Measurements from ENCODE around the gene NPFFR1. TPM values are rescaled to one million over a fixed set of nuclear protein-coding genes. Genes with fewer than 3 reads are reported as not detected.
A peak's percentile ranks its signal among the peaks of the same experiment; 100 is the strongest.

The NPFFR1 gene
- total and polyA plus RNA-seq, 10 donors: under 0.01 to 0.63 (median 0.09) TPM; not detected in 2

- intact Hi-C loops (cut with DNase I; ENCODE audit: low total_unique reads): no loop called here
- Histone ChIP-seq H3K9me3 (no peaks in the 10 kb centered on the region), H3K27me3 (replicated peaks in 1 of 7) (no peaks in the 10 kb centered on the region), H3K4me1 (peaks cover 0 to 18% (median 13%) of the 10 kb centered on the region in 6 donors), H3K36me3 (no peaks in the 10 kb centered on the region), H3K4me3 (no peak overlapping the region), H3K27ac (no peak overlapping the region)
- TF ChIP-seq POLR2AphosphoS5 (IDR thresholded peaks at IDR 0.05) (no peak), POLR2A (IDR thresholded peaks at IDR 0.05) (no peak)
- TF ChIP-seq, protein P1, sequence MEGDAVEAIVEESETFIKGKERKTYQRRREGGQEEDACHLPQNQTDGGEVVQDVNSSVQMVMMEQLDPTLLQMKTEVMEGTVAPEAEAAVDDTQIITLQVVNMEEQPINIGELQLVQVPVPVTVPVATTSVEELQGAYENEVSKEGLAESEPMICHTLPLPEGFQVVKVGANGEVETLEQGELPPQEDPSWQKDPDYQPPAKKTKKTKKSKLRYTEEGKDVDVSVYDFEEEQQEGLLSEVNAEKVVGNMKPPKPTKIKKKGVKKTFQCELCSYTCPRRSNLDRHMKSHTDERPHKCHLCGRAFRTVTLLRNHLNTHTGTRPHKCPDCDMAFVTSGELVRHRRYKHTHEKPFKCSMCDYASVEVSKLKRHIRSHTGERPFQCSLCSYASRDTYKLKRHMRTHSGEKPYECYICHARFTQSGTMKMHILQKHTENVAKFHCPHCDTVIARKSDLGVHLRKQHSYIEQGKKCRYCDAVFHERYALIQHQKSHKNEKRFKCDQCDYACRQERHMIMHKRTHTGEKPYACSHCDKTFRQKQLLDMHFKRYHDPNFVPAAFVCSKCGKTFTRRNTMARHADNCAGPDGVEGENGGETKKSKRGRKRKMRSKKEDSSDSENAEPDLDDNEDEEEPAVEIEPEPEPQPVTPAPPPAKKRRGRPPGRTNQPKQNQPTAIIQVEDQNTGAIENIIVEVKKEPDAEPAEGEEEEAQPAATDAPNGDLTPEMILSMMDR (IDR thresholded peaks at IDR 0.05 in 8 of 11, conservative IDR thresholded peaks at IDR 0.05 in 3 of 11): no peak
- 93 to 98% (median 96%) methylated on average over 3 of the region's 3 CpGs for WGBS, 5 donors
- DNase-seq: peak; percentile 12
Observed at GRCh38 chr10:70311698-70312097, 27.9 kb upstream of the NPFFR1 start.

DNA sequence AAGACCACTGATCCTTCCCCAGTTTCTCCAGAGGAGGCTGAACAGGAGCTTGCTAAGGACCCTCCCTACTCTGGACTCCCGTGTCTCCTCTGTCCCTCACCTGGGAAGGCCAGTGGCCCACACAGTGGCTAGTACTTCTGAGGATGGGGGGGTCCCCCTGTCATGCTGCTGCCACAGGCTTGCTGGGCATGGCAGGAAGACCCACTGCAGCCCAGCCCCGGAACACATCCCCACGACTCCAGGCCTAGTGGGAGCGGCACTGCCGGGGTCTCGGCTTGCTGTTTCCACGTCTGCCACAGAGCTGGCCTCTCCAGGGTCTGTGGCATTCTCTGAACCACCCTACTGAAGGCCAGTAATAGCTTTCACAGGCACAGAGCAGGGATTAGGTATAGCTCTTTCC, 25.9 kb upstream of the NPFFR1 start:
- TF ChIP-seq POLR2AphosphoS5 (IDR thresholded peaks at IDR 0.05) (no peak), POLR2A (IDR thresholded peaks at IDR 0.05) (no peak)
- TF ChIP-seq, protein P1 (IDR thresholded peaks at IDR 0.05 in 8 of 11, conservative IDR thresholded peaks at IDR 0.05 in 3 of 11): no peak
- intact Hi-C loops (cut with DNase I; ENCODE audit: low total_unique reads): no loop called here
- no peaks in the 10 kb centered on the region for H3K9me3 ChIP-seq
- H3K4me1 ChIP-seq: peaks cover 0 to 10% (median 4%) of the 10 kb centered on the region in 6 donors
- no peaks in the 10 kb centered on the region for H3K27me3 ChIP-seq (replicated peaks in 1 of 7)
- 95 to 100% (median 98%) methylated on average over 1 to 7 of the region's 7 CpGs for WGBS, 5 donors
- no peak for DNase-seq
- H3K27ac ChIP-seq: no peak overlapping the region
- no peak overlapping the region for H3K4me3 ChIP-seq
- no peaks in the 10 kb centered on the region for H3K36me3 ChIP-seq

GRCh38 chr10:70308121-70309060, 24.6 kb upstream of the NPFFR1 start:
- Histone ChIP-seq H3K9me3 (no peaks in the 10 kb centered on the region), H3K4me3 (no peak overlapping the region), H3K36me3 (no peaks in the 10 kb centered on the region), H3K4me1 (peaks cover 0 to 14% (median 4%) of the 10 kb centered on the region in 6 donors), H3K27ac (no peak overlapping the region), H3K27me3 (replicated peaks in 1 of 7) (no peaks in the 10 kb centered on the region)
- 74 to 89% (median 82%) methylated on average over 18 to 19 of the region's 19 CpGs for WGBS, 5 donors
- TF ChIP-seq POLR2A (IDR thresholded peaks at IDR 0.05): no peak
- TF ChIP-seq, protein P1 (IDR thresholded peaks at IDR 0.05 in 8 of 11, conservative IDR thresholded peaks at IDR 0.05 in 3 of 11): no peak
- TF ChIP-seq POLR2AphosphoS5 (IDR thresholded peaks at IDR 0.05): no peak
- no peak for DNase-seq
- intact Hi-C loops (cut with DNase I; ENCODE audit: low total_unique reads): no loop called here

- Histone ChIP-seq H3K4me3 (no peak overlapping the region), H3K27ac (no peak overlapping the region), H3K27me3 (replicated peaks in 1 of 7) (no peaks in the 10 kb centered on the region), H3K9me3 (no peaks in the 10 kb centered on the region), H3K36me3 (no peaks in the 10 kb centered on the region), H3K4me1 (peaks cover 0 to 28% (median 5%) of the 10 kb centered on the region in 6 donors)
- WGBS, 5 donors: 87 to 92% (median 90%) methylated on average over 5 of the region's 5 CpGs
- intact Hi-C loops (cut with DNase I; ENCODE audit: low total_unique reads): no loop called here
- no peak for TF ChIP-seq POLR2A (IDR thresholded peaks at IDR 0.05)
- TF ChIP-seq POLR2AphosphoS5 (IDR thresholded peaks at IDR 0.05): no peak
- TF ChIP-seq, protein P1 (IDR thresholded peaks at IDR 0.05 in 8 of 11, conservative IDR thresholded peaks at IDR 0.05 in 3 of 11): no peak
- DNase-seq: no peak
Observed at GRCh38 chr10:70306886-70307520, 23.2 kb upstream of the NPFFR1 start.
